ENCODE data around the gene RNF169. TPM values are rescaled to one million over a fixed set of nuclear protein-coding genes. Genes with fewer than 3 reads are reported as not detected.
A peak's percentile ranks its signal among the peaks of the same experiment; 100 is the strongest.

The RNF169 gene
- total and polyA plus RNA-seq, 2 donors (not counting 1 experiment from before 2014, with no cell fraction given), result 12.3 to 32.2 TPM

DNA sequence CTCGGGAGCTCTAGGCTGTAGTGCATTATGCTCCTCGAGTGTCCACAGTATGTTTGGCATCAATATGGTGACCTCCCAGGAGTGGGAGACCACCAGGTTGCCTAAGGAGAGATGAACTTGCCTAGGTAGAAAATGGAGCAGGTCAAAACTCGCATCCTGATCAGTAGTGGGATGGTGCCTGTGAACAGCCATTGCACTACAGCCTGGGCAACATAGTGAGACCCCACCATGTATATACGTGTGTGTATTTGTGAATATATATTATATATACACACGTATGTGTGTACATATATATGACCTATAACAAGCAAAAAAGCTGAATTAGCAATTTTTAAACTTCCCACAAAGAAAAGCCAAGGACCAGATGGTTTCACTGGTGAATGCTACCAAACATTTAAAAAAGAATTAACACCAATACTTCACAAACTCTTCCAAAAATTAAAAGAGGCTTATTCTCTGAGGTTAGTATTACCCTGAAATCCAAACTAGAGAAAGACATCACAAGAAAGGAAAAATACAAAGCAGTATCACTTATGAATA, 97.4 kb downstream of the RNF169 start:
- Histone ChIP-seq H3K9me3 (ENCODE audit: control insufficient read depth, insufficient read depth, low read depth, low read length) (no peaks in the 10 kb centered on the region), H4K20me1 (ENCODE audit: control insufficient read depth, extremely low read depth, insufficient read depth, low read length) (no peaks in the 10 kb centered on the region), H3K9ac (ENCODE audit: insufficient read depth, low read length) (no peak overlapping the region), H3K79me2 (ENCODE audit: control insufficient read depth, insufficient read depth, low read length) (no peaks in the 10 kb centered on the region), H3K4me2 (ENCODE audit: extremely low read depth, insufficient read depth, low read length) (no peak overlapping the region), H2AFZ (ENCODE audit: low read length) (no peak overlapping the region), H3K4me1 (ENCODE audit: control insufficient read depth, extremely low read depth, insufficient read depth, low read length) (peaks cover 15% of the 10 kb centered on the region), H3K36me3 (ENCODE audit: control insufficient read depth, insufficient read depth, low read length) (peaks cover 11% of the 10 kb centered on the region), H3K27me3 (ENCODE audit: control insufficient read depth, insufficient read depth, low read length) (no peaks in the 10 kb centered on the region), H3K4me3 (replicated peaks in 1 of 4; ENCODE audit: control extremely low read depth in 1 of 4, insufficient read depth in 1 of 4, low read depth in 3 of 4, low read length in 4 of 4) (no peak overlapping the region), H3K27ac (ENCODE audit: insufficient read depth, low read length) (no peak overlapping the region)
- no peak for TF ChIP-seq EZH2 (IDR thresholded peaks at IDR 0.05; ENCODE audit: low read length, missing control alignments)
- TF ChIP-seq, protein P1, sequence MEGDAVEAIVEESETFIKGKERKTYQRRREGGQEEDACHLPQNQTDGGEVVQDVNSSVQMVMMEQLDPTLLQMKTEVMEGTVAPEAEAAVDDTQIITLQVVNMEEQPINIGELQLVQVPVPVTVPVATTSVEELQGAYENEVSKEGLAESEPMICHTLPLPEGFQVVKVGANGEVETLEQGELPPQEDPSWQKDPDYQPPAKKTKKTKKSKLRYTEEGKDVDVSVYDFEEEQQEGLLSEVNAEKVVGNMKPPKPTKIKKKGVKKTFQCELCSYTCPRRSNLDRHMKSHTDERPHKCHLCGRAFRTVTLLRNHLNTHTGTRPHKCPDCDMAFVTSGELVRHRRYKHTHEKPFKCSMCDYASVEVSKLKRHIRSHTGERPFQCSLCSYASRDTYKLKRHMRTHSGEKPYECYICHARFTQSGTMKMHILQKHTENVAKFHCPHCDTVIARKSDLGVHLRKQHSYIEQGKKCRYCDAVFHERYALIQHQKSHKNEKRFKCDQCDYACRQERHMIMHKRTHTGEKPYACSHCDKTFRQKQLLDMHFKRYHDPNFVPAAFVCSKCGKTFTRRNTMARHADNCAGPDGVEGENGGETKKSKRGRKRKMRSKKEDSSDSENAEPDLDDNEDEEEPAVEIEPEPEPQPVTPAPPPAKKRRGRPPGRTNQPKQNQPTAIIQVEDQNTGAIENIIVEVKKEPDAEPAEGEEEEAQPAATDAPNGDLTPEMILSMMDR (conservative IDR thresholded peaks at IDR 0.05 in 1 of 2, IDR thresholded peaks at IDR 0.05 in 1 of 2; ENCODE audit: low read depth in 1 of 2, low read length in 2 of 2), result no peak
- no peak for DNase-seq (ENCODE audit: low read depth in 2 of 2)

DNA sequence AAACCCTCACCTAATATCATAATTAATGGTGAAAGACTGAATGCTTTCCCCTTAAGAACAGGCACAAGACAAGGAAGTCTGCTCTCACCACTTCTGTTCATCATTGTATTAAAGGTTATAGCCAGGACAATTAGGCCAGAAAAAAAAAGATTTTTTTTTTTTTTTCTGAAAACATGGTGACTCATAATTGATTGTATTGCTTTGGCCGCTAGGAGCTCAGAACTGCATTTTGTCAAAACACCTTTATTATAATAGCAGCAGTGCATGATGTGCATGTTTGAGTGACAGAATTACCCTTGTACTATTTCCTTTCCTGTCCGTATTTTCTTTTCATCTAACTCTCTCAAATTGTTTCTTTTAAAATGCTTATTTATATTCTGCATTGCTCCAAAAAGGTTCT, 98.1 kb downstream of the RNF169 start:
- Histone ChIP-seq H3K4me3 (replicated peaks in 1 of 4; ENCODE audit: control extremely low read depth in 1 of 4, insufficient read depth in 1 of 4, low read depth in 3 of 4, low read length in 4 of 4) (no peak overlapping the region), H3K9ac (ENCODE audit: insufficient read depth, low read length) (no peak overlapping the region), H4K20me1 (ENCODE audit: control insufficient read depth, extremely low read depth, insufficient read depth, low read length) (no peaks in the 10 kb centered on the region), H3K27ac (ENCODE audit: insufficient read depth, low read length) (no peak overlapping the region), H3K4me2 (ENCODE audit: extremely low read depth, insufficient read depth, low read length) (no peak overlapping the region), H3K27me3 (ENCODE audit: control insufficient read depth, insufficient read depth, low read length) (no peaks in the 10 kb centered on the region), H3K79me2 (ENCODE audit: control insufficient read depth, insufficient read depth, low read length) (no peaks in the 10 kb centered on the region), H3K36me3 (ENCODE audit: control insufficient read depth, insufficient read depth, low read length) (peaks cover 13% of the 10 kb centered on the region), H3K4me1 (ENCODE audit: control insufficient read depth, extremely low read depth, insufficient read depth, low read length) (peaks cover 15% of the 10 kb centered on the region), H2AFZ (ENCODE audit: low read length) (no peak overlapping the region), H3K9me3 (ENCODE audit: control insufficient read depth, insufficient read depth, low read depth, low read length) (no peaks in the 10 kb centered on the region)
- DNase-seq (ENCODE audit: low read depth in 2 of 2), result peak in 1 of 2 donors; percentile 10
- TF ChIP-seq, protein P1 (conservative IDR thresholded peaks at IDR 0.05 in 1 of 2, IDR thresholded peaks at IDR 0.05 in 1 of 2; ENCODE audit: low read depth in 1 of 2, low read length in 2 of 2), result peak in 1 of 2 donors; percentile 15
- TF ChIP-seq EZH2 (IDR thresholded peaks at IDR 0.05; ENCODE audit: low read length, missing control alignments), result no peak

DNA sequence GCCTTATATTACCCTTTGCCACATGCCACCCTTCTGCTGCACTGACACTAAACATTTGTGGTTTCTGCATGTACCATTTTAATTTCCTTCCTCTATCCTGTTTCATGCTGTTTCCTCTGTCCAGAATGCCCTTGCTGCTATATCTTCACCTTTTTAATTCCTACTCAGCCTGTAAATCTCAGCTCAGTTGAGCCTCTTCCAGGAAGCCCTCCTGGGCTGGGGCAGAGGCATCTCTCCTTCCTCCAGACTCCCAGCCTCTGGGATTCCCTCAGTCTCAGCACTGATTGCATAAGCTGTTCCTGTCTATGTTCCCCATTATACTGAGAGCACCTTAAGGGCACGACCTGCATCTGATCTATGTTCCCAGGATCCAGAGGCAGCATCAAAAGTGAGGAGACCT, 98.7 kb downstream of the RNF169 start:
- H3K4me1 ChIP-seq (ENCODE audit: control insufficient read depth, extremely low read depth, insufficient read depth, low read length), result peaks cover 15% of the 10 kb centered on the region
- no peaks in the 10 kb centered on the region for H4K20me1 ChIP-seq (ENCODE audit: control insufficient read depth, extremely low read depth, insufficient read depth, low read length)
- H3K36me3 ChIP-seq (ENCODE audit: control insufficient read depth, insufficient read depth, low read length), result peaks cover 15% of the 10 kb centered on the region
- H2AFZ ChIP-seq (ENCODE audit: low read length), result no peak overlapping the region
- TF ChIP-seq, protein P1 (conservative IDR thresholded peaks at IDR 0.05 in 1 of 2, IDR thresholded peaks at IDR 0.05 in 1 of 2; ENCODE audit: low read depth in 1 of 2, low read length in 2 of 2), result no peak
- TF ChIP-seq EZH2 (IDR thresholded peaks at IDR 0.05; ENCODE audit: low read length, missing control alignments), result no peak
- no peak overlapping the region for H3K4me2 ChIP-seq (ENCODE audit: extremely low read depth, insufficient read depth, low read length)
- no peak overlapping the region for H3K9ac ChIP-seq (ENCODE audit: insufficient read depth, low read length)
- no peak overlapping the region for H3K4me3 ChIP-seq (replicated peaks in 1 of 4; ENCODE audit: control extremely low read depth in 1 of 4, insufficient read depth in 1 of 4, low read depth in 3 of 4, low read length in 4 of 4)
- no peaks in the 10 kb centered on the region for H3K79me2 ChIP-seq (ENCODE audit: control insufficient read depth, insufficient read depth, low read length)
- H3K9me3 ChIP-seq (ENCODE audit: control insufficient read depth, insufficient read depth, low read depth, low read length), result no peaks in the 10 kb centered on the region
- DNase-seq (ENCODE audit: low read depth in 2 of 2), result no peak
- no peaks in the 10 kb centered on the region for H3K27me3 ChIP-seq (ENCODE audit: control insufficient read depth, insufficient read depth, low read length)
- H3K27ac ChIP-seq (ENCODE audit: insufficient read depth, low read length), result no peak overlapping the region
